DMS79 treated with DMSO at 0.1 percent for 48 hours (cell line): ENCODE data around the gene IL17B.
A peak's percentile ranks its signal among the peaks of the same experiment; 100 is the strongest.

ENCODE experiments used
- DNase-seq: peaks from one replicate; lab custom pipeline; 2025; lab: John Stamatoyannopoulos, UW

Gene IL17B

GRCh38 chr5:149376711-149377447, 2.2 kb downstream of the IL17B start:
- no peak for DNase-seq

GRCh38 chr5:149376104-149376503, 3.0 kb downstream of the IL17B start:
- no peak for DNase-seq

GRCh38 chr5:149375434-149375833, 3.7 kb downstream of the IL17B start:
- DNase-seq: no peak

GRCh38 chr5:149374801-149375200, 4.3 kb downstream of the IL17B start:
- no peak for DNase-seq

GRCh38 chr5:149374303-149374702, 4.8 kb downstream of the IL17B start:
- no peak for DNase-seq

- no peak for DNase-seq
Observed at GRCh38 chr5:149372932-149373331, 6.2 kb downstream of the IL17B start.

- DNase-seq: no peak
Observed at GRCh38 chr5:149372076-149372795, 6.9 kb downstream of the IL17B start.

- DNase-seq: peak; percentile 36
Observed at GRCh38 chr5:149371296-149371962, 7.7 kb downstream of the IL17B start.

GRCh38 chr5:149370878-149371277, 8.2 kb downstream of the IL17B start:
- no peak for DNase-seq

- no peak for DNase-seq
Observed at GRCh38 chr5:149367972-149368645, 11.0 kb downstream of the IL17B start.

GRCh38 chr5:149367249-149367971, 11.7 kb downstream of the IL17B start:
- peak; percentile 1 for DNase-seq

- no peak for DNase-seq
Observed at GRCh38 chr5:149366169-149366729, 12.8 kb downstream of the IL17B start.

GRCh38 chr5:149365418-149365817, 13.7 kb downstream of the IL17B start:
- DNase-seq: no peak

- no peak for DNase-seq
Observed at GRCh38 chr5:149364719-149365118, 14.4 kb downstream of the IL17B start.

GRCh38 chr5:149363936-149364335, 15.2 kb downstream of the IL17B start:
- DNase-seq: no peak

- DNase-seq: no peak
Observed at GRCh38 chr5:149363358-149363757, 15.7 kb downstream of the IL17B start.

- DNase-seq: no peak
Observed at GRCh38 chr5:149362541-149362940, 16.6 kb downstream of the IL17B start.

- DNase-seq: no peak
Observed at GRCh38 chr5:149360272-149360671, 18.8 kb downstream of the IL17B start.

- no peak for DNase-seq
Observed at GRCh38 chr5:149358868-149359495, 20.1 kb downstream of the IL17B start.

- peak; percentile 22 for DNase-seq
Observed at GRCh38 chr5:149358294-149358651, 20.8 kb downstream of the IL17B start.
